Measurements from ENCODE around the gene PIKFYVE.

PIKFYVE gene

GRCh38 chr2:208285853-208286252 is 19.8 kb downstream of the PIKFYVE start:
- DNase-seq (ENCODE audit: low read depth): no peak
- no peak for TF ChIP-seq CTCF (IDR thresholded peaks at IDR 0.05; ENCODE audit: low read depth, low read length, missing control alignments)
- H3K4me3 ChIP-seq (ENCODE audit: low read depth, low read length): no peak overlapping the region

DNA sequence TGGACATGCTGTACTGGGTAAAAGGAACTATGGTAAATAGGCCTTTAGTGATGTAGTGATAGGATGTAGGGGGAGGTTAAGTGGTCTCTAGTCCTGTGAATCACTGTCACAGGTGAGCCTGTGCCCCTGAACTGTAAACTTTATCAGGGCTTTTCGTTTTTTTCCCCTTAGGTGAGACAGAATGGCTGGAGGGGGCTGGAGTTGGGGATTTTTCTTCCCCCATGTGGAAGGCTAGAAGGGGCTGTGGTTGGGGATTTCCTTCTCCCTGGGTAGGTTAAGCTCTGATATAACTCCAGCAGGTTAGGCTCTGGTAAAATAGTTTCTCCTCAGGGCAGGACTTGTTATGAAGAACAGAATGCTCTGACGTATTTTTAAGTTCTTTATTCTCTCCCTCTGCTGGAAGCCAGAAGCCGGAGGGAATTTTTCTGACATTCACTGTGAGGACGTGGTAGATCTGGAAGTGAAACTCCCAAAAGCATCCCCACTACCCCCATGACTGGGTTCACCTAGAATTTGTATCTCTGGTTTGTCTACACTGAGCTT is 28.5 kb downstream of the PIKFYVE start:
- no peak for DNase-seq (ENCODE audit: low read depth)
- TF ChIP-seq CTCF (IDR thresholded peaks at IDR 0.05; ENCODE audit: low read depth, low read length, missing control alignments): no peak
- no peak overlapping the region; the same call in 1 of the 2 replicates for H3K4me3 ChIP-seq (ENCODE audit: low read depth, low read length)

GRCh38 chr2:208295834-208296233 is 29.8 kb downstream of the PIKFYVE start:
- no peak for DNase-seq (ENCODE audit: low read depth)
- no peak for TF ChIP-seq CTCF (IDR thresholded peaks at IDR 0.05; ENCODE audit: low read depth, low read length, missing control alignments)
- H3K4me3 ChIP-seq (ENCODE audit: low read depth, low read length): no peak overlapping the region

DNA sequence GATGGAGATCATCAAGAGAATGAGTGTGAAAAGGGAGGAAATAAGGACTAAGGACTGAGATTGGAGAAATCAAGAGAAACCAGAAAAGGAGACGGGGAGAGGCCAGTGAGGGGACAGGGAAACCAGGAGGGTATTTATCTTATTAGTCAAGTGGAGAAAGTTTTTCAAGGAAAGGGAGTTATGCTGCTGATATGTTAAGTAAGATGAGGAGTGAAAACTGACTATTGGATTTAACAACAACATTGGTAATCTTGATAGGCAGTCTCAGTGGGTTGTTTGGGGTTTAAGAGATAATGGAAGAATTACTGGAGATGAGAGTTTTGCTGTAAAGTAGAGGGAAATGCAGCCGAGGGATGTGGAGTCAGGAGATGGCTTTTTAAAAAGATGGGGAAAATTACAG is 30.6 kb downstream of the PIKFYVE start:
- TF ChIP-seq CTCF (IDR thresholded peaks at IDR 0.05; ENCODE audit: low read depth, low read length, missing control alignments): no peak
- DNase-seq (ENCODE audit: low read depth): no peak
- no peak overlapping the region for H3K4me3 ChIP-seq (ENCODE audit: low read depth, low read length)

- no peak for TF ChIP-seq CTCF (IDR thresholded peaks at IDR 0.05; ENCODE audit: low read depth, low read length, missing control alignments)
- no peak for DNase-seq (ENCODE audit: low read depth)
- no peak overlapping the region for H3K4me3 ChIP-seq (ENCODE audit: low read depth, low read length)
These were observed 31.9 kb downstream of the PIKFYVE start for GRCh38 chr2:208297961-208298360.

DNA sequence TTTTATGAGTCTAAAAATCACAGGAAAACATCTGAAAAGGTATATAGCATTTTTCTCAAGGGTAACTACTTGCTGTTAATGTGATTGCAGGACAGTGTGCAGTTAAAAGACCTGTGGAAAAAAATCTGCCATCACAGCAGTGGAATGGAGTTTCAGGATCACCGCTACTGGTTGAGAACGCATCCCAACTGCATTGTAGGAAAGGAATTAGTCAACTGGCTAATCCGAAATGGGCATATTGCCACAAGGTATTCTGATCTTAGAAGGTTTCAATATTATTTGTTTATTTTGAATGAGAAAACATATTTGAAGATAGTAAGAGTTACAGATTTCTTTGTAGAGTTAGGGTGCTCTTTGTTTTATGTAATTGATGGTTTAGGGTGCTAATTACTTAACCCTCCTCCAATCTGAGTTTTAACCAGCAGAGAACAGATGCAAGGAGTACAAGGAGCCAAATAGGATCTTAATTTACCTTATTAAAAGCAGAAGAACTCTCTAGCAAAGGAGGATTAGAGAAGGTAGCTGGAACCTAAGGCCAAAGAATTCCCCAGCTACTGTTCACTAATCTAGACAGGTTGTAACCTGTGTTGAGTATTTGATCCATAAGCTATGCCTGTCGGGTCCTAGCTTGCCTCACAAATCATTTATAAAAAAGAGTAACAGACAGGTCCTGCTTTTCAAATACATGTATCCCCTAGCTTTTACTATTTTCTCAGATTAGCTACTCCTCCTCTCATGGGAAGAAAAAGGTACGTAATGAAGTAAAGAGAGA is 35.0 kb downstream of the PIKFYVE start:
- no peak for TF ChIP-seq CTCF (IDR thresholded peaks at IDR 0.05; ENCODE audit: low read depth, low read length, missing control alignments)
- DNase-seq (ENCODE audit: low read depth): no peak
- H3K4me3 ChIP-seq (ENCODE audit: low read depth, low read length): no peak overlapping the region

DNA sequence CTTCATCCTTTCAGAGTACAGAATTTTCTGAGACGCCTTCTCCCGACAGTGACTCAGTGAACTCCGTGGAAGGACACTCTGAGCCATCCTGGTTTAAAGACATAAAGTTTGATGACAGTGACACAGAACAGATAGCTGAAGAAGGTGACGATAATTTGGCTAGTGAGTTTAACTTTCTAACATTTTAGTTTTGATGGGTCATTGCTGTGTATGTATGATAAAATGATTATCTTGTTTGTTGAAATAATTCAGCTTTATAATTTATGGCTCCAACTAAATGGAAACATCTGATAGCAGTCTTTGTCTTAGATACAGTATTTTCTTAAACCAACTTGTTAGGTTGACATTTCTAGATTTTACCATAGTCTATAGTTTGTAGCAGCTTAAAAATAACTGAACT is 38.1 kb downstream of the PIKFYVE start:
- H3K4me3 ChIP-seq (ENCODE audit: low read depth, low read length): no peak overlapping the region
- DNase-seq (ENCODE audit: low read depth): no peak
- TF ChIP-seq CTCF (IDR thresholded peaks at IDR 0.05; ENCODE audit: low read depth, low read length, missing control alignments): no peak

Data from GM12864 (cell line).